Testis (tissue), 3 donors: ENCODE results near the gene TBL1X. TPM values are rescaled to one million over a fixed set of nuclear protein-coding genes. Genes with fewer than 3 reads are reported as not detected.

Experiments used
- DNase-seq: peaks from one replicate; pipeline ENCODE4 v3.0.0-alpha.2; 2019
- H3K27ac ChIP-seq, 2 donors: fragments of 200-600 bp; sonication (generic); one replicate each; pipeline ENCODE4 v1.5.1; 2019
- H3K27me3 ChIP-seq: fragments of 200-600 bp; sonication (generic); one replicate; pipeline ENCODE4 v1.5.1; 2019
- H3K36me3 ChIP-seq: fragments of 200-600 bp; sonication (generic); one replicate; pipeline ENCODE4 v1.5.1; 2017; ENCODE audit warnings: low read depth; ENCODE audit errors: missing control alignments
- H3K4me1 ChIP-seq: fragments of 200-600 bp; sonication (generic); one replicate; pipeline ENCODE4 v1.5.1; 2019
- H3K4me3 ChIP-seq, 2 donors: fragments of 200-600 bp; sonication (generic); one replicate each; pipeline ENCODE4 v1.5.1; 2017 to 2019
- H3K9me3 ChIP-seq: fragments of 200-600 bp; sonication (generic); one replicate; pipeline ENCODE4 v1.5.1; 2017
- POLR2A ChIP-seq: fragments of 450-650 bp; IDR thresholded peaks from one replicate; pipeline ENCODE4 v1.6.1; 2017; ENCODE audit warnings: antibody characterized with exemption, mild to moderate bottlenecking, moderate library complexity
- WGBS, 2 donors: methylation state at CpG; one replicate each; pipeline ENCODE4 v1.1.5; 2018; 5-methylcytosine and 5-hydroxymethylcytosine counted together
- intact Hi-C: fragments of 100-400 bp; cut with DNase I; formaldehyde crosslinking; loops from one replicate; pipeline ENCODE4 v1.15.1; 2023; ENCODE audit warnings: low total_unique reads
- polyA plus RNA-seq: library from polyadenylated mRNA; stranded (reverse); fragments of 350-450 nt; fragmentation: Illumina TruSeq; extraction: RNeasy Lipid Tissue Mini Kit (QIAGEN cat#74804); gene quantifications from one replicate; pipeline ENCODE4 v1.2.3, GENCODE V29; 2014; ENCODE audit warnings: low read depth, low replicate concordance; ENCODE audit not compliant: insufficient read depth
- total RNA-seq, 2 donors: library from RNA; depleted of rRNA; stranded (reverse); fragments of >200 nt; gene quantifications; one replicate each; pipeline ENCODE4 v1.2.3, GENCODE V29; 2016
- TF ChIP-seq, protein P1 (sequence below), 3 experiments: fragments of 450-650 bp in 2 of 3; fragments of 200-600 bp in 1 of 3; sonication (generic) in 1 of 3; IDR thresholded peaks; one replicate each; pipeline ENCODE4 v1.5.1; 2016 to 2019; ENCODE audit warnings: antibody characterized with exemption in 3 of 3, mild to moderate bottlenecking in 2 of 3, moderate library complexity in 1 of 3

Gene TBL1X
- total and polyA plus RNA-seq, 3 donors from 2014 or later = 24.0 to 69.2 (median 48.1) TPM

DNA sequence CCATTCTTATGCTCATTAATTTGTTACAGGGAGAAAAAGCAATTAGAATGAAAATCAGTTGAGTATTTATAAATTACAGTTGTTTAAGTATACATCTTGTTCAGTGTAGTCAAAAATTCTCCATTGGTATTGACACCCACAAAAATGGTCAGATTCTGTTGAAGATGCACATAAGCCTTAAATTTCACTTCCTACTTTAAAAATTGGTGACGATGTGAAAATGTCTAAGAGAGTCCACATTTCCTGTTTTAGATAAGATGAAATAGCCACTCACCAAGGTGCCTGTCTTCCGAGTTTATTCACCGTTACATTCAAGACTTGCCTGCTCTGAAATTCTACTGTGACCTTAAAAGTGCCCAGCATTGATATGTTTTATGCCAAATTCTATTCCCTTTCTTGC lies 207.1 kb downstream of the TBL1X start:
- Histone ChIP-seq H3K4me3 (no peak overlapping the region), H3K4me1 (no peaks in the 10 kb centered on the region), H3K27ac (no peak overlapping the region), H3K9me3 (no peaks in the 10 kb centered on the region), H3K36me3 (no peaks in the 10 kb centered on the region), H3K27me3 (no peaks in the 10 kb centered on the region)
- TF ChIP-seq, protein P1, sequence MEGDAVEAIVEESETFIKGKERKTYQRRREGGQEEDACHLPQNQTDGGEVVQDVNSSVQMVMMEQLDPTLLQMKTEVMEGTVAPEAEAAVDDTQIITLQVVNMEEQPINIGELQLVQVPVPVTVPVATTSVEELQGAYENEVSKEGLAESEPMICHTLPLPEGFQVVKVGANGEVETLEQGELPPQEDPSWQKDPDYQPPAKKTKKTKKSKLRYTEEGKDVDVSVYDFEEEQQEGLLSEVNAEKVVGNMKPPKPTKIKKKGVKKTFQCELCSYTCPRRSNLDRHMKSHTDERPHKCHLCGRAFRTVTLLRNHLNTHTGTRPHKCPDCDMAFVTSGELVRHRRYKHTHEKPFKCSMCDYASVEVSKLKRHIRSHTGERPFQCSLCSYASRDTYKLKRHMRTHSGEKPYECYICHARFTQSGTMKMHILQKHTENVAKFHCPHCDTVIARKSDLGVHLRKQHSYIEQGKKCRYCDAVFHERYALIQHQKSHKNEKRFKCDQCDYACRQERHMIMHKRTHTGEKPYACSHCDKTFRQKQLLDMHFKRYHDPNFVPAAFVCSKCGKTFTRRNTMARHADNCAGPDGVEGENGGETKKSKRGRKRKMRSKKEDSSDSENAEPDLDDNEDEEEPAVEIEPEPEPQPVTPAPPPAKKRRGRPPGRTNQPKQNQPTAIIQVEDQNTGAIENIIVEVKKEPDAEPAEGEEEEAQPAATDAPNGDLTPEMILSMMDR (IDR thresholded peaks at IDR 0.05) = no peak
- no peak for TF ChIP-seq POLR2A
- intact Hi-C loops = no loop called here
- DNase-seq = no peak
- WGBS, 2 donors = 88 to 94% methylated on average over 3 of the region's 3 CpGs

GRCh38 chrX:9676306-9676705 lies 211.4 kb downstream of the TBL1X start:
- H3K27me3 ChIP-seq = no peaks in the 10 kb centered on the region
- no peaks in the 10 kb centered on the region for H3K4me1 ChIP-seq
- TF ChIP-seq, protein P1 (IDR thresholded peaks at IDR 0.05) = no peak
- no peak for TF ChIP-seq POLR2A
- DNase-seq = no peak
- intact Hi-C loops = no loop called here
- no peaks in the 10 kb centered on the region for H3K9me3 ChIP-seq
- H3K36me3 ChIP-seq = no peaks in the 10 kb centered on the region
- H3K27ac ChIP-seq = no peak overlapping the region
- H3K4me3 ChIP-seq = no peak overlapping the region
- 66 to 69% methylated on average over 8 to 13 of the region's 13 CpGs for WGBS, 2 donors

DNA sequence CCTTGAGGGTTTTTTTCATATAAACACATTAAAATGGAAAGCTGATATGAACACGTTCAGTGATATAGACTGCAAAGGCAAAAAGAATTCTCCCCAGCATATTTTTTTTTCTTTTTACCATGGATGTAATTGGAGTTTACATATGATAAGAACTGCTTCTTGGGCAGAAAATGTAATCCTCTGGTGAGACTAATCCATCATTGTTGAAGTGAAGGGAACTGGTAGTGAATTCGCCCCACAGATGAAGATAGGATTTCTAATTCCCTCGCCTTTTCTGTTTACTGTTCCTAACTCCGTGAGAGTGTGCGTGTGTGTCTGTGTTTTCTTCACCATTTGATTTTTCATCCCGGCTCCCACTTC lies 211.9 kb downstream of the TBL1X start:
- Histone ChIP-seq H3K27ac (no peak overlapping the region), H3K36me3 (no peaks in the 10 kb centered on the region), H3K4me1 (no peaks in the 10 kb centered on the region), H3K4me3 (no peak overlapping the region), H3K9me3 (no peaks in the 10 kb centered on the region), H3K27me3 (no peaks in the 10 kb centered on the region)
- WGBS, 2 donors = 58 to 86% methylated on average over 6 of the region's 6 CpGs
- no peak for TF ChIP-seq POLR2A
- TF ChIP-seq, protein P1 (IDR thresholded peaks at IDR 0.05) = no peak
- DNase-seq = no peak
- intact Hi-C loops = no loop called here

DNA sequence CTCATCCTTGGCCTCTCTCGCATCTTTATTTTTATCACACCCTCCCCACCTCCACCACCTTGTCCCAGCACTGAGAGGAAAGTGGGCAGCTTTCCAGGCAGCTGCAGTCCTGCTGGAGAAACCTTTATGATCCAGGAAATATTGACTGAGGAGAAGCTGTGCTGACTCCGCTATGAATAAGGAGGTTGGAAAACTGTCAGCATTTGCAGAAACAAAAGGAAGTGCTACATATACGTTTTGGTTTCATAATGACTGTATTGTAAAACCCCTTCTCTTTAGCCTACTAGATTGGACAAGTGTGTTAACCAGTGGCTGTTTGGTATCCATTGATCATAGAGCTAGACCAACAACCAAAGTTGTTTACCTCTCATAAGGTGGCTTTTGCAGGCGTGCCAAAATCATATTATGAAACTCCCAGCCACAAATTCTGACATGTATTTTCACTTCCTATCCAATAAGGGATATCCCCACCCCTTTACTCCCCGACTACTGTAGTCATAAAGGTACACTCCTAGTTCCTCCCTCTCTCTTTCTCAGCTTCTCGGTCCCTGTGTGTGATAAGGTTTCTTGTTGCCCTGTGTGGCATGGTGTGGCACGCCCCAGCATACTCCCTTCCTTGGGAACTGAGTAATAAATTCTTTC lies 212.4 kb downstream of the TBL1X start:
- Histone ChIP-seq H3K36me3 (no peaks in the 10 kb centered on the region), H3K4me1 (no peaks in the 10 kb centered on the region), H3K27ac (no peak overlapping the region), H3K4me3 (no peak overlapping the region), H3K27me3 (no peaks in the 10 kb centered on the region), H3K9me3 (no peaks in the 10 kb centered on the region)
- no peak for TF ChIP-seq POLR2A
- TF ChIP-seq, protein P1 (IDR thresholded peaks at IDR 0.05) = no peak
- intact Hi-C loops = no loop called here
- WGBS, 2 donors = 66 to 70% methylated on average over 7 of the region's 7 CpGs
- no peak for DNase-seq
